Tibial nerve (tissue), 4 donors: ENCODE data around the gene GIT1. TPM values are rescaled to one million over a fixed set of nuclear protein-coding genes. Genes with fewer than 3 reads are reported as not detected.

ENCODE experiments used
- DNase-seq, 2 donors: peaks; one replicate each; pipeline ENCODE4 v3.0.0-alpha.2; 2019; ENCODE audit warnings: low spot score in 2 of 2
- H3K27ac ChIP-seq, 4 donors: fragments of 200-600 bp; sonication (generic) in 3 of 4; one replicate each; pipeline ENCODE4 v1.5.1; 2017 to 2019; ENCODE audit warnings: mild to moderate bottlenecking in 1 of 4
- H3K27me3 ChIP-seq, 2 donors: fragments of 200-600 bp; sonication (generic) in 1 of 2; one replicate each; pipeline versions ENCODE4 v1.5.1 to v1.6.0; 2017 to 2019
- H3K36me3 ChIP-seq, 3 donors: fragments of 200-600 bp; sonication (generic); one replicate each; pipeline ENCODE4 v1.5.1; 2018 to 2019
- H3K4me1 ChIP-seq, 4 donors: fragments of 200-600 bp; sonication (generic) in 3 of 4; one replicate each; pipeline ENCODE4 v1.5.1; 2017 to 2019
- H3K4me3 ChIP-seq, 4 donors: fragments of 200-600 bp; sonication (generic) in 3 of 4; one replicate each; pipeline ENCODE4 v1.5.1; 2017 to 2019; ENCODE audit warnings: mild to moderate bottlenecking in 1 of 4, moderate library complexity in 1 of 4
- H3K9me3 ChIP-seq, 4 donors: fragments of 200-600 bp; sonication (generic) in 3 of 4; one replicate each; pipeline ENCODE4 v1.5.1; 2017 to 2019
- EP300 ChIP-seq, 2 donors: sonication (generic); formaldehyde crosslinking; IDR thresholded peaks; one replicate each; pipeline ENCODE4 v1.6.1; 2017; ENCODE audit warnings: antibody characterized with exemption in 2 of 2, mild to moderate bottlenecking in 1 of 2
- POLR2A ChIP-seq, 2 donors: fragments of 450-650 bp; IDR thresholded peaks; one replicate each; pipeline ENCODE4 v1.6.1; 2017; ENCODE audit warnings: antibody characterized with exemption in 2 of 2, mild to moderate bottlenecking in 2 of 2, moderate library complexity in 2 of 2
- WGBS, 2 donors: methylation state at CpG; one replicate each; pipeline ENCODE4 v1.1.5; 2018; 5-methylcytosine and 5-hydroxymethylcytosine counted together
- total RNA-seq, 4 donors: library from RNA; depleted of rRNA; stranded (reverse); fragments of >200 nt; gene quantifications; one replicate each; pipeline ENCODE4 v1.1.0, GENCODE V29; 2016
- TF ChIP-seq, protein P1 (sequence below), 5 experiments: fragments of 200-600 bp in 3 of 5; fragments of 450-650 bp in 2 of 5; sonication (generic) in 3 of 5; IDR thresholded peaks; one replicate each; pipeline ENCODE4 v1.5.1; 2016 to 2019; ENCODE audit warnings: antibody characterized with exemption in 5 of 5, mild to moderate bottlenecking in 3 of 5, moderate library complexity in 2 of 5

The GIT1 gene
- total RNA-seq, 4 donors from 2014 or later = 51.3 to 100 (median 89.7) TPM

DNA sequence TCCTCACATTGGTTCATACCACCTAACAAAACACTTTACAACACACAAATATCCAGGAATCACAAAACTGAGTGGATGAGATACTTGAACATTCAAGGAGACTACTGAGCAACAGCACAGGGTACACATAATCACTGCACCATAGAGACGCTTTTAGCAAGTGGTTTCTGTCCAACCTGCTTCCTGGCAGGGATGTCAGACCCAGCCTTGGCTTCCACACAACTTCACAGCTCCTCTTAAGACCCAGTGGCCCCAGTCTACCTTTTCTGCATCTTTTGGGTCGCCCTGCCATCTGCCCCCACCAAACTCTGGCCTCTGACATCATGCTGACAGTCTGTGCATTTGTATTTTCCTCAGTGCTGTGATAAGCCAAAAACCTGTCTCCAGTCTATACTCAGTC, 39.2 kb upstream of the GIT1 start:
- H3K36me3 ChIP-seq = peaks cover 0 to 34% (median 4%) of the 10 kb centered on the region in 3 donors
- H3K4me3 ChIP-seq = no peak overlapping the region
- peak overlapping the region in 1 of 4 donors; percentile 52 for H3K27ac ChIP-seq
- H3K4me1 ChIP-seq = peaks cover 0 to 39% (median 10%) of the 10 kb centered on the region in 4 donors
- WGBS, 2 donors = 92 to 97% methylated on average over 2 of the region's 2 CpGs
- no peak for TF ChIP-seq EP300 (IDR thresholded peaks at IDR 0.05)
- TF ChIP-seq, protein P1, sequence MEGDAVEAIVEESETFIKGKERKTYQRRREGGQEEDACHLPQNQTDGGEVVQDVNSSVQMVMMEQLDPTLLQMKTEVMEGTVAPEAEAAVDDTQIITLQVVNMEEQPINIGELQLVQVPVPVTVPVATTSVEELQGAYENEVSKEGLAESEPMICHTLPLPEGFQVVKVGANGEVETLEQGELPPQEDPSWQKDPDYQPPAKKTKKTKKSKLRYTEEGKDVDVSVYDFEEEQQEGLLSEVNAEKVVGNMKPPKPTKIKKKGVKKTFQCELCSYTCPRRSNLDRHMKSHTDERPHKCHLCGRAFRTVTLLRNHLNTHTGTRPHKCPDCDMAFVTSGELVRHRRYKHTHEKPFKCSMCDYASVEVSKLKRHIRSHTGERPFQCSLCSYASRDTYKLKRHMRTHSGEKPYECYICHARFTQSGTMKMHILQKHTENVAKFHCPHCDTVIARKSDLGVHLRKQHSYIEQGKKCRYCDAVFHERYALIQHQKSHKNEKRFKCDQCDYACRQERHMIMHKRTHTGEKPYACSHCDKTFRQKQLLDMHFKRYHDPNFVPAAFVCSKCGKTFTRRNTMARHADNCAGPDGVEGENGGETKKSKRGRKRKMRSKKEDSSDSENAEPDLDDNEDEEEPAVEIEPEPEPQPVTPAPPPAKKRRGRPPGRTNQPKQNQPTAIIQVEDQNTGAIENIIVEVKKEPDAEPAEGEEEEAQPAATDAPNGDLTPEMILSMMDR (IDR thresholded peaks at IDR 0.05) = no peak
- no peak for TF ChIP-seq POLR2A (IDR thresholded peaks at IDR 0.05)
- H3K9me3 ChIP-seq = no peaks in the 10 kb centered on the region
- H3K27me3 ChIP-seq = no peaks in the 10 kb centered on the region
- no peak for DNase-seq

DNA sequence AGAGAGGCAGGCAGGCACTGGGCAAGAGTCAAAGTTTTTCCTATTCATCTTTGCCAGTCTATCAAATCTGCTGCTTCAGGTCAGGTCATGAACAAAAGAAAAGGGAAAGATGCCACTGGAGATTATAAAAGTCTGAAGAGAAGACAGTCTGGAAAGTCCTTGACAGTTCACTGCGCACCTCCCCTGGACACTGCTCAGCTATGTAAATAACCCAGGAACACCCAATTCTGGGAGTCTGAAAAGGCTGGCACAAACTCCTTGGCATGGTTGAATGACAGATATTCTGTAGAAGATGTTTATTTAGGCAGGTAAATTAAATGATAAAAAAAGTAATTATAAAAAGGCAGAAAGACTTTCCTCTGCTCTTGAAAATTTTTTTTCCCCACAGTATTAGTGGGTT, 38.5 kb upstream of the GIT1 start:
- H3K4me1 ChIP-seq = peaks cover 0 to 43% (median 11%) of the 10 kb centered on the region in 4 donors
- 90 to 95% methylated on average over 1 of the region's 1 CpG for WGBS, 2 donors
- H3K27me3 ChIP-seq = no peaks in the 10 kb centered on the region
- DNase-seq = no peak
- no peaks in the 10 kb centered on the region for H3K9me3 ChIP-seq
- no peak overlapping the region for H3K27ac ChIP-seq
- no peak for TF ChIP-seq POLR2A (IDR thresholded peaks at IDR 0.05)
- no peak for TF ChIP-seq EP300 (IDR thresholded peaks at IDR 0.05)
- TF ChIP-seq, protein P1 (IDR thresholded peaks at IDR 0.05) = no peak
- H3K36me3 ChIP-seq = peaks cover 0 to 30% (median 4%) of the 10 kb centered on the region in 3 donors
- H3K4me3 ChIP-seq = no peak overlapping the region

DNA sequence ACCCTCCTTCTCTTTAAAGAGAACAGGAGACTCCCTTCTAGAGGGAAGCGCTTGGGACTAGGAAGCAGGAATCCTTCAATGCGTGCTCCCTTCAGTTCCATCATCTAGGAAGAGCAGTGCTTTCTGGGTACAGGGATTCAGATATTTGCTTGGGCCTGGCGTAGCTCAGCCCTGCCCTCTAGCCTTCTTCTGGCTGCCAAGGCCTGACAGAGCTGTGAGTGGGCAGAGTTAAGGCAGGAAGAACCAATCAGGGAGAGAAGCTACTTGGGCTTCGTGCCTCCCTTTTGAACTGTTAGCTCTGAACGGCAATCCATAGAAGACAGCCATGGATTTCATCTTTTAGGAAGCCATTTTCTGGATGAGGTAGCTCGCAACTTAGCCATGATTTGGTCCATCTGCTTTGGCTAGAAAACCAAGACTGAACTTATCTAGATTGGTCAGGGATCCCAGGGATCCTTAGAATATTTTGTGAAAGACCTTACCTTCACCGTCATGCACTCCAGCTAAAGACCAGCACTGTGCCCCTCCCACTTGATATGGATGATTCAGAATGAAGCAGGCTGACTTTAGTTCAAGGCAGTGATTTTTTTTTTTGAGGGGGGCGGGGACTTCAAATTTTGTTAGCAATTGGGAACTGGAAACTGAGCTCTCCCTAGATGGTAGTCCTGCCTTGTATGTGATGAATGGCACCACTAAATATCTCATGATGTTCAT, 35.7 kb upstream of the GIT1 start:
- Histone ChIP-seq H3K27ac (peak overlapping the region in 1 of 4 donors; percentile 11), H3K4me1 (peaks cover 0 to 48% (median 16%) of the 10 kb centered on the region in 4 donors), H3K27me3 (no peaks in the 10 kb centered on the region), H3K4me3 (no peak overlapping the region), H3K36me3 (peaks cover 0 to 6% (median 0%) of the 10 kb centered on the region in 3 donors), H3K9me3 (no peaks in the 10 kb centered on the region)
- DNase-seq = no peak
- WGBS, 2 donors = 59 to 72% methylated on average over 8 of the region's 8 CpGs
- TF ChIP-seq EP300 (IDR thresholded peaks at IDR 0.05) (peak in 1 of 2 donors; percentile 15), POLR2A (IDR thresholded peaks at IDR 0.05) (no peak)

DNA sequence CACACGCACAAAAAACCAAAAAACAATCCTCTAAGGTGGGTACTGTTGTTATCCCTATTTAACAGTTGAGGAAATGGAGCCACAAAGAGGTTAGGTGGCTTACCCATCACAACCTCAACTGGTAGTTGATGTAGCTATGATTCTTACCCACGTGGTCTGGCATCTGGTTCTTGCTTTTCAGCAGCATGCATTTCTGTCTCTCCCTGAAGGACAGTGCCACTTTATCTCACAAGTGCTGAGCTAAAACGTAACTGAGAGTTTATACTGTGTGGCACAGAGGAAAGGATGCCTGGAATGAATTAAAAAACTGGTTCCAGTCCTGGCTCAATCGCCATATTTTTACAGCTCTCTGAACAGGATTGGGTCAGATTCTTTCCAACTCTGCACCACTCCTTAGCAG, 35.1 kb upstream of the GIT1 start:
- WGBS, 2 donors = 74 to 82% methylated on average over 4 of the region's 4 CpGs

DNA sequence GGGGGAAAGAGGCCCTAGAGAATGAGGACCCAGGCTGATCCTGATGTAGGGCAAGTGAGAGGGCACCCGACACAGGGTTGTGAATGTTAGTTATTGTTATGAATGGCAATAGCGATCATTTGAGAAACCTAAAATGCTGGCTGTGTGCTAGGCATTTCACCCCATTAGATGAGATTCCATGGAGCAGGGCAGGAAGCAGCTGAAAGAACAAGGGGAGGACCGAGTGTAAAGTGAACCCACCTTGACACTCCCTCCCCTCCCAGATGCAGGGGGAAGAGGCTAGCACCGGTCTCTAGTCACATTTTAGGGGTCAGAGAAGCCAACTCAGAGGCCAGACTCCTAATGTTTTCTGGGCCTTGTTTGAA, 33.8 kb upstream of the GIT1 start:
- H3K36me3 ChIP-seq = no peaks in the 10 kb centered on the region
- no peaks in the 10 kb centered on the region for H3K9me3 ChIP-seq
- peak overlapping the region in 1 of 4 donors; percentile 81 for H3K27ac ChIP-seq
- 46 to 47% methylated on average over 4 of the region's 4 CpGs for WGBS, 2 donors
- TF ChIP-seq, protein P1 (IDR thresholded peaks at IDR 0.05) = no peak
- TF ChIP-seq EP300 (IDR thresholded peaks at IDR 0.05) = no peak
- no peak for TF ChIP-seq POLR2A (IDR thresholded peaks at IDR 0.05)
- peaks cover 0 to 44% (median 18%) of the 10 kb centered on the region in 4 donors for H3K4me1 ChIP-seq
- no peaks in the 10 kb centered on the region for H3K27me3 ChIP-seq
- peak overlapping the region in 3 of 4 donors; percentile 50 to 77 (median 54) for H3K4me3 ChIP-seq
- DNase-seq = no peak

More for the DNA sequence above, 35.1 kb upstream of the GIT1 start:
- H3K27me3 ChIP-seq = no peaks in the 10 kb centered on the region
- no peak for DNase-seq
- no peaks in the 10 kb centered on the region for H3K9me3 ChIP-seq
- H3K4me1 ChIP-seq = peaks cover 0 to 42% (median 14%) of the 10 kb centered on the region in 4 donors
- H3K4me3 ChIP-seq = no peak overlapping the region
- peak overlapping the region in 1 of 4 donors; percentile 11 for H3K27ac ChIP-seq
- peaks cover 0 to 6% (median 0%) of the 10 kb centered on the region in 3 donors for H3K36me3 ChIP-seq
- TF ChIP-seq POLR2A (IDR thresholded peaks at IDR 0.05) = no peak
- no peak for TF ChIP-seq EP300 (IDR thresholded peaks at IDR 0.05)
- TF ChIP-seq, protein P1 (IDR thresholded peaks at IDR 0.05) = no peak
